ENCODE data around the gene PHF19.

GRCh38 chr9:120866651-120867050 lies 10.3 kb downstream of the PHF19 start:
- no peak for TF ChIP-seq POLR2A (IDR thresholded peaks at IDR 0.05)
- TF ChIP-seq CTCF (IDR thresholded peaks at IDR 0.05 in 4 of 5, conservative IDR thresholded peaks at IDR 0.05 in 1 of 5), result no peak
